HepG2 (cell line): Measurements from ENCODE around the gene DHRS11. TPM values are rescaled to one million over a fixed set of nuclear protein-coding genes. Genes with fewer than 3 reads are reported as not detected.

Source experiments
- ADNP ChIP-seq: sonication (generic); formaldehyde crosslinking; IDR thresholded peaks from 2 replicates; pipeline ENCODE4 v1.4.0; 2020; ENCODE audit warnings: missing genetic modification reagents
- GATAD1 ChIP-seq: IDR thresholded peaks from 2 replicates; pipeline ENCODE4 v1.6.1; 2016; ENCODE audit warnings: missing genetic modification reagents, missing compliant biosample characterization
- HIVEP1 ChIP-seq: sonication (generic); formaldehyde crosslinking; IDR thresholded peaks from 2 replicates; pipeline ENCODE4 v1.4.0; 2020; ENCODE audit warnings: mild to moderate bottlenecking, missing genetic modification reagents
- IRF2 ChIP-seq: IDR thresholded peaks from 2 replicates; pipeline ENCODE4 v1.6.1; 2018; ENCODE audit warnings: missing genetic modification reagents, missing compliant biosample characterization
- MXI1 ChIP-seq: IDR thresholded peaks from 3 replicates; pipeline ENCODE4 v1.6.1; 2012; ENCODE audit warnings: low read depth, low read length, inconsistent platforms, borderline replicate concordance
- MYNN ChIP-seq: sonication (generic); formaldehyde crosslinking; IDR thresholded peaks from 2 replicates; pipeline ENCODE4 v1.4.0; 2020; ENCODE audit warnings: mild to moderate bottlenecking, low read depth, missing genetic modification reagents
- NFYB ChIP-seq: sonication (generic); formaldehyde crosslinking; IDR thresholded peaks from 2 replicates; pipeline ENCODE4 v1.4.0; 2020; ENCODE audit warnings: missing genetic modification reagents
- PHF5A ChIP-seq: IDR thresholded peaks from one replicate; pipeline ENCODE4 v1.6.1; 2018; ENCODE audit warnings: low read depth, missing genetic modification reagents; ENCODE audit not compliant: unreplicated experiment
- POGZ ChIP-seq: sonication (generic); formaldehyde crosslinking; IDR thresholded peaks from 2 replicates; pipeline ENCODE4 v1.4.0; 2020; ENCODE audit warnings: mild to moderate bottlenecking, missing genetic modification reagents
- RARG ChIP-seq: sonication (generic); formaldehyde crosslinking; IDR thresholded peaks from 2 replicates; pipeline ENCODE4 v1.4.0; 2020; ENCODE audit warnings: low read depth, mild to moderate bottlenecking, missing genetic modification reagents
- SAFB2 ChIP-seq: sonication (generic); formaldehyde crosslinking; IDR thresholded peaks from 2 replicates; pipeline ENCODE4 v1.5.1; 2020; ENCODE audit warnings: missing genetic modification reagents, low read depth, mild to moderate bottlenecking, borderline replicate concordance
- SPEN ChIP-seq: sonication (generic); formaldehyde crosslinking; IDR thresholded peaks from 2 replicates; pipeline ENCODE4 v1.5.1; 2020; ENCODE audit warnings: low read depth, mild to moderate bottlenecking, missing genetic modification reagents
- TGIF2 ChIP-seq: IDR thresholded peaks from 2 replicates; pipeline ENCODE4 v1.6.1; 2016; ENCODE audit warnings: control low read depth, missing compliant biosample characterization
- YY1 ChIP-seq: IDR thresholded peaks from 2 replicates; pipeline ENCODE4 v1.6.1; 2011; ENCODE audit warnings: low read length, low read depth, moderate library complexity, mild to moderate bottlenecking; ENCODE audit not compliant: insufficient read depth, insufficient replicate concordance
- ZBTB20 ChIP-seq: sonication (generic); formaldehyde crosslinking; IDR thresholded peaks from 2 replicates; pipeline ENCODE4 v1.8.1; 2023; ENCODE audit warnings: missing genetic modification reagents, low read depth, mild to moderate bottlenecking, borderline replicate concordance
- ZNF101 ChIP-seq: sonication (generic); formaldehyde crosslinking; IDR thresholded peaks from 2 replicates; pipeline ENCODE4 v1.4.0; 2020; ENCODE audit warnings: mild to moderate bottlenecking, low read depth, missing genetic modification reagents, borderline replicate concordance
- ZNF205 ChIP-seq: IDR thresholded peaks from 2 replicates; pipeline ENCODE4 v1.6.1; 2018; ENCODE audit warnings: missing biosample characterization, missing genetic modification reagents
- ZNF3 ChIP-seq: IDR thresholded peaks from 2 replicates; pipeline ENCODE4 v1.7.0; 2017; ENCODE audit warnings: inconsistent platforms
- ZNF496 ChIP-seq: sonication (generic); formaldehyde crosslinking; IDR thresholded peaks from 2 replicates; pipeline ENCODE4 v1.8.1; 2023; ENCODE audit warnings: mild to moderate bottlenecking, moderate library complexity, missing genetic modification reagents; ENCODE audit not compliant: insufficient replicate concordance
- ZNF546 ChIP-seq: sonication (generic); formaldehyde crosslinking; conservative IDR thresholded peaks from 2 replicates; pipeline ENCODE4 v1.8.1; 2023; ENCODE audit warnings: mild to moderate bottlenecking, missing genetic modification reagents
- polyA plus RNA-seq, 8 experiments: library from polyadenylated mRNA; depleted of rRNA in 3 of 8; stranded (reverse) in 7 of 8; unstranded in 1 of 8; fragments of >200 nt; fragmentation: Illumina TruSeq in 4 of 8; extraction: Trizol in 4 of 8; gene quantifications; 2 replicates each; pipeline versions ENCODE4 v1.2.1 to v1.2.3, GENCODE V29; 2011 to 2016; ENCODE audit warnings: low read depth in 4 of 8, missing spikeins in 1 of 8, mixed read lengths in 1 of 8; ENCODE audit not compliant: insufficient read depth in 1 of 8
- total RNA-seq, 5 experiments: library from RNA; depleted of rRNA; stranded (reverse); fragments of >200 nt; fragmentation: Illumina TruSeq; extraction: Trizol; gene quantifications; 2 replicates each; pipeline ENCODE4 v1.2.3, GENCODE V29; 2016; ENCODE audit warnings: low read depth in 1 of 5
- TF ChIP-seq, protein P1 (sequence below): sonication (generic); formaldehyde crosslinking; IDR thresholded peaks from 2 replicates; pipeline ENCODE4 v1.4.0; 2020; ENCODE audit warnings: mild to moderate bottlenecking, missing genetic modification reagents
- TF ChIP-seq, protein P2 (sequence below): IDR thresholded peaks from 2 replicates; pipeline ENCODE4 v1.6.1; 2012; ENCODE audit warnings: inconsistent platforms
- TF ChIP-seq, protein P3 (sequence below): sonication (generic); formaldehyde crosslinking; IDR thresholded peaks from 2 replicates; pipeline ENCODE4 v1.5.0; 2020; ENCODE audit warnings: missing genetic modification reagents
- TF ChIP-seq, protein P4 (sequence below): sonication (generic); formaldehyde crosslinking; IDR thresholded peaks from 2 replicates; pipeline ENCODE4 v1.4.0; 2020; ENCODE audit warnings: missing genetic modification reagents

Gene DHRS11
- total and polyA plus RNA-seq, 2 of the 13 experiments (the other 11 are each of a cell fraction or from before 2014, with no cell fraction given): 28.4 to 41.9 TPM

DNA sequence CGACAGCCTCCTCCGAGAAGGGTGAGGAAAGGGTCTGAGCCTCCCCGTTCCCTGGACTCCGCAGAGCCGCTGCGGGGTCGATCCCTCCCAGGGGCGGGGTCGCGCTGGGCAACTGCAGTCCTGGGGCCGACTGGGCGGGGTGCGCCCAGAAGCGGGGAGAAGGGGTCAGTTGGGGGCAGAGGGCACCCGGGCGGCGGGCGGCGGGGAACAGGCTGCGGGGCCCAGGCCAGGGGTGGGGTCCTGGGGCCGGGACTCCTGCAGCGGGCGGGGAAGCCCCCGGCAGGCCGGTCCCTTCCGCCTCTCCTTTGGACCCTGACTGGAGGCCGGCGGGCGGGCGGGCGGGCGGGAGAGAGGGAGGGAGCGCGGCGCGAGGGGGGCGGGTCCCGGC is 46.6 kb upstream of the DHRS11 start (continued):
- TF ChIP-seq PHF5A (CRISPR knock-in tag) (no peak), SAFB2 (CRISPR knock-in tag) (0 out of 2 replicates have a peak, but pooled peaks have one; percentile 39), ADNP (CRISPR knock-in tag) (no peak), ZNF101 (CRISPR knock-in tag) (no peak), RARG (CRISPR knock-in tag) (no peak), MXI1 (no peak), ZNF496 (CRISPR knock-in tag) (no peak), MYNN (CRISPR knock-in tag) (no peak), YY1 (no peak), NFYB (CRISPR knock-in tag) (no peak), ZNF3 (CRISPR knock-in tag) (no peak), ZNF546 (CRISPR knock-in tag) (no peak), SPEN (CRISPR knock-in tag) (0 out of 2 replicates have a peak, but pooled peaks have one; percentile 2), ZNF205 (CRISPR knock-in tag) (no peak), TGIF2 (CRISPR knock-in tag) (no peak), ZBTB20 (CRISPR knock-in tag) (no peak), GATAD1 (CRISPR knock-in tag) (no peak), IRF2 (CRISPR knock-in tag) (no peak), POGZ (CRISPR knock-in tag) (no peak), HIVEP1 (CRISPR knock-in tag) (no peak)
- TF ChIP-seq, protein P1, sequence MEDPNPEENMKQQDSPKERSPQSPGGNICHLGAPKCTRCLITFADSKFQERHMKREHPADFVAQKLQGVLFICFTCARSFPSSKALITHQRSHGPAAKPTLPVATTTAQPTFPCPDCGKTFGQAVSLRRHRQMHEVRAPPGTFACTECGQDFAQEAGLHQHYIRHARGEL (CRISPR knock-in tag): no peak
- TF ChIP-seq, protein P2, sequence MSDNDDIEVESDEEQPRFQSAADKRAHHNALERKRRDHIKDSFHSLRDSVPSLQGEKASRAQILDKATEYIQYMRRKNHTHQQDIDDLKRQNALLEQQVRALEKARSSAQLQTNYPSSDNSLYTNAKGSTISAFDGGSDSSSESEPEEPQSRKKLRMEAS: no peak
- TF ChIP-seq, protein P3, sequence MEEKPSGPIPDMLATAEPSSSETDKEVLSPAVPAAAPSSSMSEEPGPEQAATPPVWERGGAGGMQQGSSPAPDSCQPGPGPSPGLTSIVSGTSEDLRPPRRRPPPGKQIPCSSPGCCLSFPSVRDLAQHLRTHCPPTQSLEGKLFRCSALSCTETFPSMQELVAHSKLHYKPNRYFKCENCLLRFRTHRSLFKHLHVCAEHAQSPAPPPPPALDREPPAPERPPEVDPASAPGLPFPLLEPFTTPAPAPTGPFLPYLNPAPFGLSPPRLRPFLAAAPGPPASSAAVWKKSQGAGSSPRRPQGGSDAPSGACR (CRISPR knock-in tag): no peak
- TF ChIP-seq, protein P4, sequence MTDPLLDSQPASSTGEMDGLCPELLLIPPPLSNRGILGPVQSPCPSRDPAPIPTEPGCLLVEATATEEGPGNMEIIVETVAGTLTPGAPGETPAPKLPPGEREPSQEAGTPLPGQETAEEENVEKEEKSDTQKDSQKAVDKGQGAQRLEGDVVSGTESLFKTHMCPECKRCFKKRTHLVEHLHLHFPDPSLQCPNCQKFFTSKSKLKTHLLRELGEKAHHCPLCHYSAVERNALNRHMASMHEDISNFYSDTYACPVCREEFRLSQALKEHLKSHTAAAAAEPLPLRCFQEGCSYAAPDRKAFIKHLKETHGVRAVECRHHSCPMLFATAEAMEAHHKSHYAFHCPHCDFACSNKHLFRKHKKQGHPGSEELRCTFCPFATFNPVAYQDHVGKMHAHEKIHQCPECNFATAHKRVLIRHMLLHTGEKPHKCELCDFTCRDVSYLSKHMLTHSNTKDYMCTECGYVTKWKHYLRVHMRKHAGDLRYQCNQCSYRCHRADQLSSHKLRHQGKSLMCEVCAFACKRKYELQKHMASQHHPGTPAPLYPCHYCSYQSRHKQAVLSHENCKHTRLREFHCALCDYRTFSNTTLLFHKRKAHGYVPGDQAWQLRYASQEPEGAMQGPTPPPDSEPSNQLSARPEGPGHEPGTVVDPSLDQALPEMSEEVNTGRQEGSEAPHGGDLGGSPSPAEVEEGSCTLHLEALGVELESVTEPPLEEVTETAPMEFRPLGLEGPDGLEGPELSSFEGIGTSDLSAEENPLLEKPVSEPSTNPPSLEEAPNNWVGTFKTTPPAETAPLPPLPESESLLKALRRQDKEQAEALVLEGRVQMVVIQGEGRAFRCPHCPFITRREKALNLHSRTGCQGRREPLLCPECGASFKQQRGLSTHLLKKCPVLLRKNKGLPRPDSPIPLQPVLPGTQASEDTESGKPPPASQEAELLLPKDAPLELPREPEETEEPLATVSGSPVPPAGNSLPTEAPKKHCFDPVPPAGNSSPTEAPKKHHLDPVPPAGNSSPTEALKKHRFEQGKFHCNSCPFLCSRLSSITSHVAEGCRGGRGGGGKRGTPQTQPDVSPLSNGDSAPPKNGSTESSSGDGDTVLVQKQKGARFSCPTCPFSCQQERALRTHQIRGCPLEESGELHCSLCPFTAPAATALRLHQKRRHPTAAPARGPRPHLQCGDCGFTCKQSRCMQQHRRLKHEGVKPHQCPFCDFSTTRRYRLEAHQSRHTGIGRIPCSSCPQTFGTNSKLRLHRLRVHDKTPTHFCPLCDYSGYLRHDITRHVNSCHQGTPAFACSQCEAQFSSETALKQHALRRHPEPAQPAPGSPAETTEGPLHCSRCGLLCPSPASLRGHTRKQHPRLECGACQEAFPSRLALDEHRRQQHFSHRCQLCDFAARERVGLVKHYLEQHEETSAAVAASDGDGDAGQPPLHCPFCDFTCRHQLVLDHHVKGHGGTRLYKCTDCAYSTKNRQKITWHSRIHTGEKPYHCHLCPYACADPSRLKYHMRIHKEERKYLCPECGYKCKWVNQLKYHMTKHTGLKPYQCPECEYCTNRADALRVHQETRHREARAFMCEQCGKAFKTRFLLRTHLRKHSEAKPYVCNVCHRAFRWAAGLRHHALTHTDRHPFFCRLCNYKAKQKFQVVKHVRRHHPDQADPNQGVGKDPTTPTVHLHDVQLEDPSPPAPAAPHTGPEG (CRISPR knock-in tag): no peak
